ENCODE data around the gene CYGB. TPM values are rescaled to one million over a fixed set of nuclear protein-coding genes. Genes with fewer than 3 reads are reported as not detected.
"Not testable (repeated sequence)": the region's sequence is repeated elsewhere in the genome, so short reads cannot be mapped to it uniquely, and the experiment has no call there.

CYGB gene
- total and polyA plus RNA-seq, 2 of the 13 experiments (the other 11 are each of a cell fraction or from before 2014, with no cell fraction given) = 18.9 to 27.1 TPM

DNA sequence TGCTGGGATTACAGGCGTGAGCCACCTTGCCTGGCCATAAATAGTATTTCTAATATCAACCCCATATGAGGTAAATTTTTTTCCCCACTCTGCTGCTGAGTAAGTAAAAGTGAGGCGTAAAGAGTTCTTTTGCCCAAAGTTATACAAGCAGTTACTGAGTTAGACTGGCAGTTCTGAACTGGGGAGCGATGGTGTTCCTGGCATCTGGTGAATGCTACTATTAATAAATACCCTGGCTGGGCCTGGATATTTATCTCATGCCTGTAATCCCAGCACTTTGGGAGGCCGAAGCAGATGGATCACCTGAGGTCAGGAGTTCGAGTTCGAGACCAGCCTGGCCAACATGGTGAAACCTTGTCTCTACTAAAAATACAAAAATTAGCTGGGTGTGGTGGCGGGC is 22.0 kb upstream of the CYGB start:
- not testable (repeated sequence) for FAIRE-seq
- peak overlapping the region; percentile 98 for H3K9ac ChIP-seq (ENCODE audit: insufficient read depth, low read depth, low read length)
- peak overlapping the region; percentile 79 to 89 (median 86); a peak in 5 of 6 replicates for H3K4me3 ChIP-seq (replicated peaks in 1 of 3; ENCODE audit: insufficient read depth in 1 of 3, low read depth in 2 of 3, low read length in 3 of 3)

More for the DNA sequence above, 22.0 kb upstream of the CYGB start:
- TF ChIP-seq, protein P1, sequence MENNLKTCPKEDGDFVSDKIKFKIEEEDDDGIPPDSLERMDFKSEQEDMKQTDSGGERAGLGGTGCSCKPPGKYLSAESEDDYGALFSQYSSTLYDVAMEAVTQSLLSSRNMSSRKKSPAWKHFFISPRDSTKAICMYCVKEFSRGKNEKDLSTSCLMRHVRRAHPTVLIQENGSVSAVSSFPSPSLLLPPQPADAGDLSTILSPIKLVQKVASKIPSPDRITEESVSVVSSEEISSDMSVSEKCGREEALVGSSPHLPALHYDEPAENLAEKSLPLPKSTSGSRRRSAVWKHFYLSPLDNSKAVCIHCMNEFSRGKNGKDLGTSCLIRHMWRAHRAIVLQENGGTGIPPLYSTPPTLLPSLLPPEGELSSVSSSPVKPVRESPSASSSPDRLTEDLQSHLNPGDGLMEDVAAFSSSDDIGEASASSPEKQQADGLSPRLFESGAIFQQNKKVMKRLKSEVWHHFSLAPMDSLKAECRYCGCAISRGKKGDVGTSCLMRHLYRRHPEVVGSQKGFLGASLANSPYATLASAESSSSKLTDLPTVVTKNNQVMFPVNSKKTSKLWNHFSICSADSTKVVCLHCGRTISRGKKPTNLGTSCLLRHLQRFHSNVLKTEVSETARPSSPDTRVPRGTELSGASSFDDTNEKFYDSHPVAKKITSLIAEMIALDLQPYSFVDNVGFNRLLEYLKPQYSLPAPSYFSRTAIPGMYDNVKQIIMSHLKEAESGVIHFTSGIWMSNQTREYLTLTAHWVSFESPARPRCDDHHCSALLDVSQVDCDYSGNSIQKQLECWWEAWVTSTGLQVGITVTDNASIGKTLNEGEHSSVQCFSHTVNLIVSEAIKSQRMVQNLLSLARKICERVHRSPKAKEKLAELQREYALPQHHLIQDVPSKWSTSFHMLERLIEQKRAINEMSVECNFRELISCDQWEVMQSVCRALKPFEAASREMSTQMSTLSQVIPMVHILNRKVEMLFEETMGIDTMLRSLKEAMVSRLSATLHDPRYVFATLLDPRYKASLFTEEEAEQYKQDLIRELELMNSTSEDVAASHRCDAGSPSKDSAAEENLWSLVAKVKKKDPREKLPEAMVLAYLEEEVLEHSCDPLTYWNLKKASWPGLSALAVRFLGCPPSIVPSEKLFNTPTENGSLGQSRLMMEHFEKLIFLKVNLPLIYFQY (CRISPR knock-in tag; IDR thresholded peaks at IDR 0.05; ENCODE audit: borderline replicate concordance) = 0 out of 2 replicates have a peak, but pooled peaks have one; percentile 8
- TF ChIP-seq ARID2 (CRISPR knock-in tag; IDR thresholded peaks at IDR 0.05; ENCODE audit: borderline replicate concordance) = 0 out of 2 replicates have a peak, but pooled peaks have one; percentile 14
- TF ChIP-seq, protein P2, sequence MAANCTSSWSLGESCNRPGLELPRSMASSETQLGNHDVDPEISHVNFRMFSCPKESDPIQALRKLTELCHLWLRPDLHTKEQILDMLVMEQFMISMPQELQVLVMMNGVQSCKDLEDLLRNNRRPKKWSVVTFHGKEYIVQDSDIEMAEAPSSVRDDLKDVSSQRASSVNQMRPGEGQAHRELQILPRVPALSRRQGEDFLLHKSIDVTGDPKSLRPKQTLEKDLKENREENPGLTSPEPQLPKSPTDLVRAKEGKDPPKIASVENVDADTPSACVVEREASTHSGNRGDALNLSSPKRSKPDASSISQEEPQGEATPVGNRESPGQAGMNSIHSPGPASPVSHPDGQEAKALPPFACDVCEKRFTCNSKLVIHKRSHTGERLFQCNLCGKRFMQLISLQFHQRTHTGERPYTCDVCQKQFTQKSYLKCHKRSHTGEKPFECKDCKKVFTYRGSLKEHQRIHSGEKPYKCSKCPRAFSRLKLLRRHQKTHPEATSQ (CRISPR knock-in tag; IDR thresholded peaks at IDR 0.05; ENCODE audit: borderline replicate concordance) = 0 out of 2 replicates have a peak, but pooled peaks have one; percentile 32
- ChIA-PET CTCF (ENCODE audit: low intra/inter-chr PET ratio, low total read pairs) (interaction anchor here (1.5 to 2.3 kb wide), 2 partner anchors 27 to 122 kb away, joined by 3 to 8 read pairs; no protein-coding TSS in a partner anchor), POLR2A (interaction anchor here (0.6 to 6.5 kb wide), 8 partner anchors 8 to 143 kb away, joined by 3 to 129 read pairs (median 8); partner anchors contain the start of gene ST6GALNAC2)
- not testable (repeated sequence) for BruUV-seq (replicated peaks); H3K27me3 ChIP-seq (ENCODE audit: control insufficient read depth in 1 of 2, insufficient read depth in 2 of 2, low read length in 2 of 2); ATAC-seq; H2AFZ ChIP-seq (ENCODE audit: low read length); H3K27ac ChIP-seq (ENCODE audit: extremely low read length, insufficient read depth, low read length); DNase-seq (ENCODE audit: low spot score); H3K9me3 ChIP-seq (ENCODE audit: low read length)
- in situ Hi-C loops (cut with HindIII; ENCODE audit: extremely low pct_ligation_motif_present, low pct_unique_long_range_greater_than_20kb) (loop anchor here (5.0 kb wide), 1 partner anchor 37 kb away; no protein-coding TSS in a partner anchor), intact Hi-C loops (cut with micrococcal nuclease; ENCODE audit: unreplicated experiment) (loop anchor here (5.0 to 10.0 kb wide), 2 partner anchors 53 to 145 kb away; no protein-coding TSS in a partner anchor)
- WGBS (ENCODE audit: low lambda C conversion rate) = 73% methylated on average over 7 of the region's 7 CpGs
- Histone ChIP-seq H3K4me2 (ENCODE audit: low read depth, low read length) (peak overlapping the region; percentile 82), H3K36me3 (replicated peaks in 1 of 2; ENCODE audit: control insufficient read depth in 1 of 2, insufficient read depth in 2 of 2, low read length in 2 of 2) (peaks cover 10 to 34% of the 10 kb centered on the region in 2 experiments), H3K4me1 (ENCODE audit: insufficient read depth, low read length) (peaks cover 52% of the 10 kb centered on the region), H4K20me1 (ENCODE audit: insufficient read depth, low read length) (peaks cover 47% of the 10 kb centered on the region), H3K79me2 (ENCODE audit: insufficient read depth, low read length) (peaks cover 55% of the 10 kb centered on the region)
